ENCODE data around the gene TMEM156.

- no peak for TF ChIP-seq CTCF (IDR thresholded peaks at IDR 0.05)
- TF ChIP-seq POLR2A (IDR thresholded peaks at IDR 0.05): no peak
- no peak for TF ChIP-seq POLR2AphosphoS5 (IDR thresholded peaks at IDR 0.05)
- no peak for TF ChIP-seq EP300 (IDR thresholded peaks at IDR 0.05)
Measured at GRCh38 chr4:39053983-39054382, 21.8 kb upstream of the TMEM156 start.

Data from upper lobe of left lung (tissue), 4 donors.